Neuron (in vitro differentiated cells): ENCODE measurements around the gene KRTAP5-1.

Experiments
- H2AFZ ChIP-seq: one replicate; pipeline ENCODE4 v1.6.1; 2013; ENCODE audit warnings: low read depth, mild to moderate bottlenecking, inconsistent platforms, low read length, moderate library complexity
- H3K27me3 ChIP-seq: one replicate; pipeline ENCODE4 v1.6.1; 2013; ENCODE audit warnings: low read length; ENCODE audit not compliant: insufficient read depth
- H3K36me3 ChIP-seq: one replicate; pipeline ENCODE4 v1.6.1; 2013; ENCODE audit warnings: low read length; ENCODE audit not compliant: insufficient read depth
- H3K4me1 ChIP-seq: one replicate; pipeline ENCODE4 v1.6.1; 2013; ENCODE audit warnings: low read length; ENCODE audit not compliant: insufficient read depth
- H3K4me3 ChIP-seq: 2 replicates; pipeline ENCODE4 v1.5.1; 2013; ENCODE audit warnings: mild to moderate bottlenecking, low read length, moderate library complexity
- H3K9me3 ChIP-seq: one replicate; pipeline ENCODE4 v1.6.1; 2013; ENCODE audit warnings: low read length

The KRTAP5-1 gene

DNA sequence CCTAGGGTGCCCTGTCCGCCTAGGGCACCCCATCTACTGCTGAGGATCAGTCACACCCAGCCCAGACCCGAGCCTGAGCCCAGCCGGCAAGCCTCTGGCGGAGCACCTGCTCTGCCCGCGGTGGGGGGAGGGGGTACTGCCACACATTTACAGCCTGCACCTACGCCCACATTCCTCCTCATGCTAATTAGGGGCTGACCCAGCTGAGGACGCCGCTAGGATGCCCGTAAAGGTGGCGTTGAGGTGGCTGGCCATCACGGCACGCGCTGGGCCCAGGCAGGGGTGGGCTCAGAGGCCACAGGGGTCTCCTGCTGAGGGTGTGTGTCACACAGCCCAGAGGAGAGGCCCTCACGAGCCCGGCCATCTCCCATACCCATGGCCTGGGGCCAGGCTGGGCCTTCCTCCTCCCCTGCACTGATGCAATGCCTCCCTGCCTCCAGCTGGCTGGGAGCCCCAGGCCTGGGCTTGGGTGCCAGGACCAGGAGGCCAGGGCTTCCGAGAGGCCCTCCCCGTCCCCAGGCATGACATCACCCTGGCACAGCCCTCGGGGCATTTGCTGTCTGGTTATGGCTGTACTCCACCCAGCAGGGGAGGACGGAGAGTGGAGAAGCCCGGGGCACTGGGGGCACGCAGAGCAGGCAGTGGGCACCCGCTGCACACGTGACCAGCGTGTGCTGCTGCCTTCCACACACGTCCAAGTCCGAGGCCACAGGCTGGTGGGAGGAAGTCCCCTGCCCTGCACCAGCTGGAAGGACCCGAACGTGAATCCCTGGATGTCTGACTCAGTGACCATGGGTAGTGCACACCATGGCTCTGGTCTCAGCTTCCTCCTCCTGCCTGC is 25.8 kb downstream of the KRTAP5-1 start:
- H3K27me3 ChIP-seq: peaks cover 52% of the 10 kb centered on the region
- H2AFZ ChIP-seq: no peak overlapping the region
- H3K9me3 ChIP-seq: no peaks in the 10 kb centered on the region
- peaks cover 12% of the 10 kb centered on the region for H3K4me1 ChIP-seq
- H3K4me3 ChIP-seq: no peak overlapping the region
- no peaks in the 10 kb centered on the region for H3K36me3 ChIP-seq

DNA sequence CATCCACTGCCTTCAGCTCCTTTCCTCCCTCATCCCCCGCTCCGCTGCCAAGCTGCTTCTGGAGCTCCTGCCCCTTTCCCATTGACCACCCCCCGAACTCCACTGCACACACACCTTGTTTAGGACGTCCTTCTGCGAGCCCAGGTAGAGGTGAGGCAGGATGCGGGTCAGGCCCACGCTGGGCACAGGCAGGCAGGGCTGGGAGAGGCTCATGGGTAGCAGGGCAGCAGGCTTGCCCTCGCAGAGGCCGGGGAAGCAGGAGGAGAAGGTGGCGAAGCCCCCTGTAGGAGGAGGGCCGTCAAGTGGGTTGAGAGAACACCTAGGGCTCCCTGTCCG is 26.3 kb downstream of the KRTAP5-1 start:
- no peak overlapping the region for H2AFZ ChIP-seq
- H3K9me3 ChIP-seq: no peaks in the 10 kb centered on the region
- H3K36me3 ChIP-seq: no peaks in the 10 kb centered on the region
- no peak overlapping the region for H3K4me3 ChIP-seq
- H3K27me3 ChIP-seq: peaks cover 49% of the 10 kb centered on the region
- peaks cover 6% of the 10 kb centered on the region for H3K4me1 ChIP-seq

DNA sequence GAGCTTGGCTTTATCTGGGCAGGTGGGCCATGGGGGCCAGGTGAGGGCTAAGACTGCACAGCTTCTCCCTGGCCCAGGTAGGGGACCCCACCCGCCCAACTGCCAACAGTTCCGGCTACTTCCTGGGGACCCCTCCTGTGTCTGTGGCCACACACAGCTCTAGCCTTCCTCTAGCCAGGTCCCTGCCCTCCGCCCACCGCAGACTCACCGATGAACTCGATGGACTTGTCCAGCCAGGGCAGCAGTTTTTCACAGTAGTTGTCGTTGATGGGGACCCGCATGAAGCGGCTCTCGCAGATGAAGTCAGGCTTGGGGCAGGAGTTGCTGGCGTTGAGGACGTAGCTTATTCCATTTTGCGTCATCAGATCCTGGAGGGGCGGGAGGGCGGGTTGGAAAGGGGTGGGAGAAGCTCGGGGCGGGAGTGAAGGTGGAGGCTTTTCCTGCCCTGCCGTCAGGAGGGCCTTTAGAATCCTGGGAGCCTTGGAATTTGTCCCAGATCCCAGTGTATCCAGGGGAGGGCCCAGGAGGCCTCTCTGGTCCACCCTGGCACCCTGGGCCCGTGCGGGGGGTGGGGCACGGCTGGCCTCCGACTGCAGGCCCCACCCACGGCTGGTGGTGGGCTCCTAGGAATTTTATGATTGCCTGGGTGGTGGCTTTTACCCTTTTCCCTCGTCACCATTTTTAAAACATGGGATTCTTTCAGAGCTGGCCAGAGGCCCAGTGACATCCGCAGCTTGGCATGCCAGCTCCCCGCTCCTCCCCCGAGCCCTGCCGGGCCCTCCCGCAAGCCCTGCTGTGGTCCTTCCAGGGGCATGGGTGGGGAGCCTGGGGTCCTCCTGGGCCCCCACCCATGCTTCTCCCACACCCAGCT is 26.9 kb downstream of the KRTAP5-1 start:
- H3K4me1 ChIP-seq: peaks cover 2% of the 10 kb centered on the region
- H3K9me3 ChIP-seq: no peaks in the 10 kb centered on the region
- H3K27me3 ChIP-seq: peaks cover 52% of the 10 kb centered on the region
- no peak overlapping the region for H3K4me3 ChIP-seq
- H3K36me3 ChIP-seq: no peaks in the 10 kb centered on the region
- no peak overlapping the region for H2AFZ ChIP-seq

GRCh38 chr11:1557051-1557884 is 27.8 kb downstream of the KRTAP5-1 start:
- H3K4me3 ChIP-seq: no peak overlapping the region
- no peaks in the 10 kb centered on the region for H3K9me3 ChIP-seq
- no peaks in the 10 kb centered on the region for H3K4me1 ChIP-seq
- peaks cover 46% of the 10 kb centered on the region for H3K27me3 ChIP-seq
- H2AFZ ChIP-seq: no peak overlapping the region
- no peaks in the 10 kb centered on the region for H3K36me3 ChIP-seq

GRCh38 chr11:1556278-1556902 is 28.7 kb downstream of the KRTAP5-1 start:
- no peaks in the 10 kb centered on the region for H3K4me1 ChIP-seq
- H3K36me3 ChIP-seq: no peaks in the 10 kb centered on the region
- peaks cover 45% of the 10 kb centered on the region for H3K27me3 ChIP-seq
- H2AFZ ChIP-seq: no peak overlapping the region
- H3K9me3 ChIP-seq: no peaks in the 10 kb centered on the region
- no peak overlapping the region for H3K4me3 ChIP-seq

DNA sequence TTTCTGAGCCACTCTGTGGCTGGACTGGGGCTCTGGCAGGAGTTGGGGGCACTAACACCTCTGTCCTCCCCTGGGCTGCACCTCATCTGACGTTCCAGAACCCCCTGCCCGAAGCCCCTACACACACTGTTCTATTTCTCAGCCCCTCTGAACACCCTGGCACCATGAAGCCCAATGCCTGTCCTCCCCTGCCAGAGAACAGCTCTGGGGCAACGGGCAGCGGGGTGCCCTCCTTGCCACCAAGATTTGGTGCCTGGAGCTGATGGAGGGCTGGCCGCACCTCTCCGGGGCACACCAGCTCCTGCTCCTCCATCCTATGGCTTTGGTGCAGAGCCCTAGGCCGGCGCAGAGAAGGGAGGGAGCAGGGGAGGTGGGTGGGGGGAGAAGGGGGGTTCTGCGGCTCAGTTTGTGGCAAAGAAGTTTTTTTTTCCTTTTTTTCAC is 29.4 kb downstream of the KRTAP5-1 start:
- Histone ChIP-seq H3K27me3 (peaks cover 40% of the 10 kb centered on the region), H3K9me3 (no peaks in the 10 kb centered on the region), H2AFZ (no peak overlapping the region), H3K4me3 (no peak overlapping the region), H3K4me1 (no peaks in the 10 kb centered on the region), H3K36me3 (no peaks in the 10 kb centered on the region)

DNA sequence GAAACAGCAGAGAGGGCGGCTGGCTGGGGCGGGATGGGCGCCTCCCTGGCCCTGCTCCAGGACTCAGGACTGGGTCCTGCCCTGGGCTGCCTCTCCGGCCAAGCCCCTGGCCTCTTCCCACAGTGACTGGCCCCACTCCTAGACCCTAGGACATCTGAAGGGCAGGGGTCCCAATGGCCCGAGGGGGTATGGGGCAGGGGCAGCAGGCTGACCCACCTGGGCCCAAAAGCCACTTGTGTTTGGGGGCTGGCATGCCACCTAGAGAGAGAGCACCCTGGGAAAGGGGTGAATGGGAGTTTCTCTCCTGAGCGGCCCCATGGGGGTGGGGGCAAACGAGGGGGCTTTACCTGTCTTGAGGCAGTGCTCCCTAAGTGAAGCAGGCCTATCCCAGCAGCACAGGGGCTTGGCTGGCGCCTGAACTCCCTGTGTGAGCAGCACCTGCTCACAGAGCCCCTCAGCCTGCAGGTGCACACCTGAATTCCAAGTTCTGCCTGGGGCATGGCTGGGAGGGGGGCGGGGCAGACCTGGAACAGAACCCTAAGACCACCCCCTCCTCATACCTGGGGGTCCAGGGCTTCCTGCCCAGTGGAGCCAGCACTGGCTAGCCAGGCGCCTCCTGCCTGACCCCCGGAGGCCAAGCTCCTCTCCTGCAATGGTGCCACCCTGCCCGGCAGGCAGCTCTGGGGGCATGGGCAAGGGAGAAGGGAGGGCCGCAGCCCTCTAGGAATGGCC is 29.9 kb downstream of the KRTAP5-1 start:
- H3K4me1 ChIP-seq: no peaks in the 10 kb centered on the region
- H2AFZ ChIP-seq: no peak overlapping the region
- no peak overlapping the region for H3K4me3 ChIP-seq
- H3K36me3 ChIP-seq: no peaks in the 10 kb centered on the region
- H3K9me3 ChIP-seq: no peaks in the 10 kb centered on the region
- peaks cover 35% of the 10 kb centered on the region for H3K27me3 ChIP-seq

DNA sequence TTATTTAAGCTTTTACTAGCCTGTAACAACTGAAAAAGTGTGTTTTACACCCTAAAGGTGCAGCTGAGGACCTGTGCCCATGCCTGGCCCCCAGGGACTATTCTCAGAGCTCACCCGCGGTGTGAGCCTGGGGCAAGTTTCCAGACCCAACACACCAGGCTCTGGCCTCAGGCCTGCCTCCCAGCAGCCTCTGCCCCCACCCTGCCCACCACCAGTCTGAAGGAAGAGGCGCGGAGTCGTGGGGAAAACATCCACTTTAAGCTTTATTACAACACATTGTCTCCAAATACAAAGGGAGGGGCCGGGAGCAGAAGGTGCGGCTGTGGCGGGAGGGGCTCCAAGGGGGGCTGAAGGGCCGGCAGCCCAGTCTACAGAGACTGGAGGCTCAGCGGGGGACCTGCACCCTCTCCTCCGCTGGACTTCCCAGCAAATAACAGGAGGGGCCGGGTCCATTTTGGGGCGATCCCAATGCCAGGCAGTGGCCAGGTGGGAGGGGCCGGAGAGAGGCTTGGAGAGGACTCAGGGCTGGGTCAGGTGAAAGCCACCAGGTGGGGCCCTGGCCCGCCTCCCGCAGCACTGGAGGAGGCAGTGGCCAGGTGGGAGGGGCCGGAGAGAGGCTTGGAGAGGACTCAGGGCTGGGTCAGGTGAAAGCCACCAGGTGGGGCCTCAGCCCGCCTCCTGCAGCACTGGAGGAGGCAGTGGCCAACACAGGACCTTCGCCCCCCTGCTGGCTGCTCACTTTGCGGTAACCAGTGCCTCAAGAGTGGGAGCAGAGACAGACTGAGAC is 31.1 kb downstream of the KRTAP5-1 start:
- Histone ChIP-seq H3K36me3 (no peaks in the 10 kb centered on the region), H3K4me3 (no peak overlapping the region), H3K9me3 (peaks cover 2% of the 10 kb centered on the region), H2AFZ (no peak overlapping the region), H3K27me3 (peaks cover 39% of the 10 kb centered on the region), H3K4me1 (no peaks in the 10 kb centered on the region)

GRCh38 chr11:1549338-1550330 is 35.4 kb downstream of the KRTAP5-1 start:
- H3K4me1 ChIP-seq: peaks cover 3% of the 10 kb centered on the region
- H2AFZ ChIP-seq: no peak overlapping the region
- H3K36me3 ChIP-seq: no peaks in the 10 kb centered on the region
- peaks cover 64% of the 10 kb centered on the region for H3K27me3 ChIP-seq
- H3K9me3 ChIP-seq: peaks cover 2% of the 10 kb centered on the region
- H3K4me3 ChIP-seq: no peak overlapping the region

DNA sequence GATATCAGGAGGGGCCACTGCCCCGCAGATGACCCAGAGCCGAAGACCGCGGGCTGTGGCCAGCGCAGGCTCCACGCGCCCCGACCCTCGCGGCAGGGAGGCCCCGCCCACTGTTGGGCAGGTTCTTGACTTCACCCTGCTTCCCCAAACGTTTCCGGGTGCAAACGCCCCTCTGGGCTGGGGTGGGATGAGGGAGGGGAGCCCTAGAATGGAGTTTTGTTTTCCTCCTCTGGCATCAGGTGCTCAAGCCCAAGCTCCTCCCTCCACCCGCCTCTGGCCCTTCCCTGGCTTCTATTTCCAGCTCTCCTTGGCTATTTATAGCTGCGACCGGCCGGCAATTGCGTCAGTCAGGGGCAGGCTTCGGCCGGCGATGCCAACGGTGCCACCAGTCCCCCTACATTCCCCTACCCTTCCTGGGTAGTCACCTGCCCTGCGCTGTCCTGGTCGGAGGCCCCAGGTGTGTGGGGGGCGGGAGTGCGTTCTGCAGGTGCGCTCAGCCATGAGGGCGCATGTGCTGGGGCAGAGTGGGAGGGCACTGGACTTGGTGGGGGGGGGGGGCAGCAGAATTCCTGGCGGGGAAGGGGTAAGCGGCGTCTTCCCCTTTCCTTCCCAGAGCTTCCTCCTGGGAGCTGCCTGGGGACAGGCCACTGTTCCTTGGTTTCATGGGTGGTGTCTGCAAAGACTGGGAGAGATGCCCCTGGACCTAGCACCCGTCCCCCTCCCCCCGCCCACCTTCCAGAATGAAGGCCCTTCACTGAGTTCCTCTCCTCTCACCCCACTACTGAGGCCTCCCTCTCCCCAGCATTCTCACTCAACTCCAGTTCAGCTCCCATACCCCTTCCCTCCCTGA is 36.6 kb downstream of the KRTAP5-1 start:
- H3K9me3 ChIP-seq: peaks cover 2% of the 10 kb centered on the region
- peaks cover 3% of the 10 kb centered on the region for H3K4me1 ChIP-seq
- peaks cover 69% of the 10 kb centered on the region for H3K27me3 ChIP-seq
- no peak overlapping the region for H3K4me3 ChIP-seq
- H3K36me3 ChIP-seq: no peaks in the 10 kb centered on the region
- H2AFZ ChIP-seq: no peak overlapping the region
